GM19372 (cell line): Measurements from ENCODE around the gene RNF213.
"Not testable (repeated sequence)": the region's sequence is repeated elsewhere in the genome, so short reads cannot be mapped to it uniquely, and the experiment has no call there.

Source experiments
- ATAC-seq: cut with Tn5 transposase; IDR thresholded peaks from one replicate; pipeline ENCODE4 v1.9.1; 2021; ENCODE audit warnings: mild to moderate bottlenecking, low read depth, moderate library complexity; ENCODE audit not compliant: unreplicated experiment

The RNF213 gene

GRCh38 chr17:80315517-80316182 lies 55.0 kb downstream of the RNF213 start:
- ATAC-seq = no peak

DNA sequence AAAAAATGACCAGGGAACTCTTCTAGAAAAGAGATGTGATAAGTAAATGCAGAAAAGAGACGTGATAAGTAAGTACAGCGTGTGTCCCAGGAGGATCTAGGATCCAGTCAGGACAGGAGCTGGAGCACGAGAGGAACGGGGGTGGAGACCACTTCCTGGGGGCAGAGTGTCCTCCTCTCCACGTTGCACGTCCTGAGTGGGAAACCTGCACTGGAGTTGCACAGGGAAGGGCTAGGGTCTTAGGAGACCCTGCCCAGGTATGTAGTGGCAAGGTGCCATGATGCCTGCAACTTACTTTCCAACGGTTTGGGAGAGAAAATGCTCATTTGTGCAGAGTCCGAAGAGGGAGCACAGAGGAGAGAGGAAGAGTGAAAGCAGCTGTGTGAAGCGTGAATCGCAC lies 55.8 kb downstream of the RNF213 start:
- no peak for ATAC-seq

- no peak for ATAC-seq
Observed at GRCh38 chr17:80316927-80317705, 56.5 kb downstream of the RNF213 start.

GRCh38 chr17:80317706-80317980 lies 57.0 kb downstream of the RNF213 start:
- no peak for ATAC-seq

DNA sequence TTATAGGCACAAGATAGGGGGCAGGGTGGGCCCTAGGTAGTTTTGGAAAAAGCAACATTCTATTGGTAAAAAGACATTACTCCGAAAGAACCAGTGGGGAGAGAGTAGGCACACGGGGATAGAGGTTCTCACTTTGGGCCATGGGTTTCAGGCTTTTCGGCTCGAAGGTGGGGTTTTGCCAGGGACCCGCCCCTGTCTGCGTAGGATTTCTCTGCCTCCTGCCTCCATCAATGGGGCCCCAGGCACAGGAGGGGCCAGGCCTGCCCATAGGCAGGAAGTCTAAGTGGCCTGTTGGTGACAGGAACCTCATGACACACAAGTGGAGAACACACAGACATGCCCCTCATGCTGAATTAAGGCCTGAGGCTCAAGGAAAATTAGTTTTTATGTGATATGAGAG lies 57.5 kb downstream of the RNF213 start:
- ATAC-seq = no peak

GRCh38 chr17:80319262-80319998 lies 58.8 kb downstream of the RNF213 start:
- ATAC-seq = no peak

- ATAC-seq = no peak
Observed at GRCh38 chr17:80319999-80320344, 59.3 kb downstream of the RNF213 start.

DNA sequence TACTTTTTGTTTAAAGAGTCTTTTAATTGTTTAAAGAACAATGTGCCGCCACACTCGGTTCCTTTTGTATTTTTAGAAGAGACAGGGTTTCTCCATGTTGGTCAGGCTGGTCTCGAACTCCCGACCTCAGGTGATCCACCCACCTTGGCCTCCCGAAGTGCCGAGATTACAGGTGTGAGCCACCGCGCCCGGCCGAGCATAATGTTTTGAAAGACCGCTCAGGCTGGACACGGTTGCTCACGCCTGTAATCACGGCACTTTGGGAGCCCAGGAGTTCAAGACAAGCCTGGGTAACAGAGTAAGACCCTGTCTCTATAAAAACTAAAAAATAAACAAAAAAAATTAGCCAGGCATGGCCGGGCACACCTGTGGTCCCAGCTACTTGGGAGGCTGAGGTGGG lies 59.8 kb downstream of the RNF213 start:
- ATAC-seq = no peak

GRCh38 chr17:80322864-80323263 lies 62.2 kb downstream of the RNF213 start:
- ATAC-seq = no peak

DNA sequence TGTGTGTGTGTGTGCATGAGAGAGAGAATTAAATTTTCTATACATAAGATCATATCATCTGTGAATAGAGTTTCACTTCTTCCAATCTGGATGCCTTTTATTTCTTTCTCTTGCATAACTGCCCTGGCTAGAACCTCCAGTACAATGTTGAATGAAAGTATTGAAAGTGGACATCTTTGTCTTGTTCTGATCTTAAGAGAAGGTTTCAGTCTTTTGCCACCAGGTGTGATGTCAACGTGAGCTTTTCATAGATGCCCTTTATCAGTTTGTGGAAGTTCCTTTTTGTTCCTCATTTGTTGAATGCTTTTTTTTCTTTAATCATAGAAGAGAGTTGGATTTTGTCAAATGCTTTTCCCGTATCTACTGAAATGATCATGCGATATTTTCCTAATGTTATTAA lies 63.3 kb downstream of the RNF213 start:
- ATAC-seq = no peak

- ATAC-seq = no peak
Observed at GRCh38 chr17:80327518-80327917, 66.9 kb downstream of the RNF213 start.

GRCh38 chr17:80328634-80329380 lies 68.2 kb downstream of the RNF213 start:
- ATAC-seq = no peak

DNA sequence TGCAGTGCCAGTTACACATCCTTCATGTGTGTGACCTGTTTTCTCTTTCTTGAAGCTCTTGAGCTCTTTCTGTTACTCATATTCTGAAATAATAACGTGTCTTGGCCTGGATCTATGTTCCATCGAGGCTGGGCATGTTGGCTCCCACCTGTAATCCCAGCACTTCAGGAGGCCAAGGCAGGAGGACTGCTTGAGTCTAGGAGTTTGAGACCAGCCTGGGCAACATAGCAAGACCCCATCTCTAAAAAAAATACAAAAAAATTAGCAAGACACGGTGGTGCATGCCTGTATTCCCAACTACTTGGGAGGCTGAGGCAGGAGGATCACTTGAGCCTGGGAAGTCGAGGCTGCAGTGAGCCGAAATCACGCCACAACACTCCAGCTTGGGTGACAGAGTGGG lies 68.8 kb downstream of the RNF213 start:
- not testable (repeated sequence) for ATAC-seq

- no peak for ATAC-seq
Observed at GRCh38 chr17:80330276-80330675, 69.6 kb downstream of the RNF213 start.

DNA sequence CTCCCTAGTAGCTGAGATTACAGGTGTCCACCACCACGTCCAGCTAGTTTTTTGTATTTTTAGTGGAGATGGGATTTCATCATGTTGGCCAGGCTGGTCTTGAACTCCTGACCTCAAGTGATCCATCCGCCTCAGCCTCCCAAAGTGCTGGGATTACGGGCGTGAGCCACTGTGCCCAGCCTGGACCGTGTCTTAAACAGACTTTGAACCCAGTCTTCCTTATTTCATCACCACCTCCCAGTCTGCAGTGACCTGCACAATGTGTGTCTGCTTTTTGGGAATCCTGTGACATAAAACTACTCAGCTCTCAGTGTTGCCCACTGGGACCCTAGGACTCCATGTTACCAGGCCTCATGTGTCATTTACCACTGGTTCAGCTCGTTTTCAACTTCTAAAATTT lies 70.3 kb downstream of the RNF213 start:
- ATAC-seq = not testable (repeated sequence)

GRCh38 chr17:80331820-80332219 lies 71.2 kb downstream of the RNF213 start:
- no peak for ATAC-seq

DNA sequence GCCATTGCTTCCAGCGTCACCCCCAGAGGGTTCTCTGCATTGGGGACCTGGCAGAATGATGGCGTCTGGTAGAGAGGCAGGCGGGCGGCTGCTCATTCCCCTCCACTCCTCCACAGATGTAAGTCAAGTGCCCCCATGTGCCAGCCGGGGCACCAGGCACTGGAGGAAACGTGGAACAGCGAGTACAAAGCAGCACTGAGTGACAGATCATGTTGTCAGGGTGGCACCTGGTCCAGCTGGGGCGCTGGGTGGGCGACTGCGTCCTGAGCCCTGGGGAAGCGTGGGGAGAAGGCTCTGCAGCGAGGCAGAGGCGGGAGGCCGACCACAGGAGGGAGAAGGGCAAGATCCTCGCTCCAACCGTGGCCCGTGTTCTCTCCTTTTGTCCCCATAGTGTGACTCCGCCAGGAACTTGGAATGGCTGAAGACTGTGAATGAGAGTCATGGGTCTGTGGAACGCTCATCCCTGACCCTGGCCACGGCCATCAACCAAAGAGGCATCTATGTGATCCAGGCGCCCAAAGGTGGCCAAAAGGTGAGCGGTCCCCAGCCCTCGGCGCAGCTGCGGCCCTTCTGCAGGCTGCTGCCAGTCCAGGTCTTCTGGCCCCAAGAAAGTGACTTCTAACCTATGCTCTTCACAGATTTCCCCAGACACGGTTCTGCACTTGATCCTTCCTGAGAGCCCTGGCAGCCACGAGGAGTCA lies 76.7 kb downstream of the RNF213 start:
- no peak for ATAC-seq

- no peak for ATAC-seq
Observed at GRCh38 chr17:80339118-80339517, 78.5 kb downstream of the RNF213 start.

DNA sequence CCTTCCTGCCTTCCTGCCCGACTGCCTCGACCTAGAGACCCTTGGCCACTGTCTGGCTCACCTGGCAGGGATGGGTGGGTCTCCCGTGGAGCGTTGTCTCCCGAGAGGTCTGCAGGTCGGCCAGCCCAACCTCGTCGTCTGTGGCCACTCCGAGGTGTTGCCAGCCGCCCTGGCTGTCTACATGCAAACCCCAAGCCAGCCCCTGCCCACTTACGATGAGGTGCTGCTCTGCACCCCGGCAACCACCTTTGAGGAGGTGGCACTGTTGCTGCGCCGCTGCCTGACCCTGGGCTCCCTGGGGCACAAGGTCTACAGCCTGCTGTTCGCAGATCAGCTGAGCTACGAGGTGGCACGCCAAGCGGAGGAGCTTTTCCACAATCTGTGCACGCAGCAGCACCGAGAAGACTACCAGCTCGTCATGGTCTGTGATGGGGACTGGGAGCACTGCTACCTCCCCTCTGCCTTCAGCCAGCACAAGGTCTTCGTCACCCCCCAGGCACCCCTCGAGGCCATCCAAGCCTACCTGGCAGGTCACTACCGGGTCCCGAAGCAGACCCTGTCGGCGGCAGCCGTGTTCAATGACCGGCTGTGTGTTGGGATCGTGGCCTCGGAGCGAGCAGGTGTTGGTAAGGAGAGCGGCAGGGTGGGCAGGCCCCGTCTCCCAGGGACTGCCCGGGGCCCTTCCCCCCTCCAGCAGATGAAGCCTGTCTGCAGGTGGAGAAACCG lies 79.2 kb downstream of the RNF213 start:
- ATAC-seq = no peak

- no peak for ATAC-seq
Observed at GRCh38 chr17:80345321-80345720, 84.7 kb downstream of the RNF213 start.
